NT2/D1 (cell line): ENCODE measurements around the gene SEC61A1.

Source experiments
- SUZ12 ChIP-seq: IDR thresholded peaks from 2 replicates; pipeline ENCODE4 v1.6.1; 2011; ENCODE audit not compliant: insufficient read length, insufficient read depth; ENCODE audit errors: extremely low read depth
- YY1 ChIP-seq: IDR thresholded peaks from 2 replicates; pipeline ENCODE4 v1.6.1; 2011; ENCODE audit not compliant: insufficient read length, insufficient read depth
- ZNF274 ChIP-seq: IDR thresholded peaks from 2 replicates; pipeline ENCODE4 v1.6.1; 2011; ENCODE audit warnings: mild to moderate bottlenecking, low read depth, low read length

GRCh38 chr3:128066114-128066513 lies 13.9 kb downstream of the SEC61A1 start:
- no peak for TF ChIP-seq YY1
- no peak for TF ChIP-seq SUZ12
- TF ChIP-seq ZNF274 = no peak
